Neural cell (in vitro differentiated cells): ENCODE data around the gene SELENOO. TPM values are rescaled to one million over a fixed set of nuclear protein-coding genes. Genes with fewer than 3 reads are reported as not detected.

Experiments
- H2AFZ ChIP-seq: fragments of 200-600, 300-800 bp; sonication (generic), shearing (Covaris generic); 2 replicates; pipeline ENCODE4 v1.6.0; 2014; ENCODE audit warnings: low read depth, mild to moderate bottlenecking, antibody characterized with exemption, low read length, moderate library complexity
- H3F3A ChIP-seq: fragments of 200-600 bp; shearing (Covaris generic); 2 replicates; pipeline ENCODE4 v1.6.1; 2016; ENCODE audit warnings: mild to moderate bottlenecking, moderate library complexity, mixed read lengths, antibody characterized with exemption, low read length; ENCODE audit not compliant: insufficient read depth, poor library complexity, severe bottlenecking
- H3K27ac ChIP-seq: fragments of 200-600, 300-800 bp; sonication (generic), shearing (Covaris generic); 2 replicates; pipeline ENCODE4 v1.5.1; 2014; ENCODE audit warnings: mild to moderate bottlenecking, low read length, moderate library complexity
- H3K27me3 ChIP-seq: fragments of 300-800, 200-600 bp; sonication (generic), shearing (Covaris generic); 2 replicates; pipeline ENCODE4 v1.6.0; 2014; ENCODE audit warnings: mild to moderate bottlenecking, low read depth, low read length, moderate library complexity; ENCODE audit not compliant: insufficient read depth
- H3K36me3 ChIP-seq: fragments of 300-800, 200-600 bp; sonication (generic), shearing (Covaris generic); 2 replicates; pipeline ENCODE4 v1.5.1; 2014; ENCODE audit warnings: mild to moderate bottlenecking, antibody characterized with exemption, low read length, moderate library complexity; ENCODE audit not compliant: insufficient read depth
- H3K4me2 ChIP-seq: fragments of 300-800, 200-600 bp; sonication (generic), shearing (Covaris generic); 2 replicates; pipeline ENCODE4 v1.6.0; 2014; ENCODE audit warnings: mild to moderate bottlenecking, low read length
- H3K4me3 ChIP-seq: fragments of 300-800, 200-600 bp; sonication (generic), shearing (Covaris generic); 2 replicates; pipeline ENCODE4 v1.5.1; 2014; ENCODE audit warnings: mild to moderate bottlenecking, low read length, moderate library complexity
- H3K79me2 ChIP-seq: fragments of 200-600 bp; shearing (Covaris generic); replicated peaks from 2 replicates; pipeline ENCODE4 v1.6.0; 2014; ENCODE audit warnings: mild to moderate bottlenecking, low read length, moderate library complexity; ENCODE audit not compliant: insufficient read depth
- H3K9ac ChIP-seq: fragments of 300-800, 200-600 bp; sonication (generic), shearing (Covaris generic); 2 replicates; pipeline ENCODE4 v1.6.1; 2016; ENCODE audit warnings: mild to moderate bottlenecking, low read length, mixed read lengths
- H3K9me2 ChIP-seq: fragments of 200-600 bp; shearing (Covaris generic); 2 replicates; pipeline ENCODE4 v1.6.1; 2016; ENCODE audit warnings: mild to moderate bottlenecking, low read length, mixed read lengths; ENCODE audit not compliant: insufficient read depth
- H3K9me3 ChIP-seq: fragments of 200-600, 300-800 bp; sonication (generic), shearing (Covaris generic); 2 replicates; pipeline ENCODE4 v1.6.1; 2016; ENCODE audit warnings: mild to moderate bottlenecking, mixed run types, low read length, moderate library complexity, mixed read lengths
- H4K20me1 ChIP-seq: fragments of 200-600 bp; shearing (Covaris generic); 2 replicates; pipeline ENCODE4 v1.6.1; 2016; ENCODE audit warnings: mild to moderate bottlenecking, mixed run types; ENCODE audit not compliant: insufficient read depth
- EP300 ChIP-seq: fragments of 450-650 bp; conservative IDR thresholded peaks from 2 replicates; pipeline ENCODE4 v1.6.1; 2014; ENCODE audit warnings: antibody characterized with exemption, mild to moderate bottlenecking, moderate library complexity; ENCODE audit not compliant: poor library complexity, severe bottlenecking
- EZH2 ChIP-seq: fragments of 200-600, 300-800 bp; shearing (Covaris generic), sonication (generic); IDR thresholded peaks from 2 replicates; pipeline ENCODE4 v1.6.1; 2014; ENCODE audit warnings: antibody characterized with exemption, low read length, borderline replicate concordance, mild to moderate bottlenecking; ENCODE audit not compliant: insufficient read depth, poor library complexity, severe bottlenecking
- MXI1 ChIP-seq: fragments of 450-650 bp; conservative IDR thresholded peaks from 2 replicates; pipeline ENCODE4 v1.6.1; 2014; ENCODE audit warnings: antibody characterized with exemption, mild to moderate bottlenecking; ENCODE audit not compliant: poor library complexity, severe bottlenecking
- POLR2AphosphoS5 ChIP-seq: IDR thresholded peaks from 2 replicates; pipeline ENCODE4 v1.6.1; 2012
- RAD21 ChIP-seq: fragments of 450-650 bp; conservative IDR thresholded peaks from 2 replicates; pipeline ENCODE4 v1.6.1; 2014; ENCODE audit warnings: antibody characterized with exemption, mild to moderate bottlenecking, moderate library complexity
- SMC3 ChIP-seq: fragments of 450-650 bp; conservative IDR thresholded peaks from 2 replicates; pipeline ENCODE4 v1.6.1; 2014; ENCODE audit warnings: antibody characterized with exemption, mild to moderate bottlenecking, moderate library complexity; ENCODE audit not compliant: poor library complexity
- TAF1 ChIP-seq: IDR thresholded peaks from 2 replicates; pipeline ENCODE4 v1.6.1; 2012; ENCODE audit warnings: low read depth
- polyA plus RNA-seq: library from polyadenylated mRNA; depleted of rRNA; stranded (reverse); fragments of >200 nt; gene quantifications from 2 replicates; pipeline ENCODE4 v1.2.3, GENCODE V29; 2014
- TF ChIP-seq, protein P1 (sequence below): fragments of 450-650 bp; IDR thresholded peaks from 2 replicates; pipeline ENCODE4 v1.5.1; 2014; ENCODE audit warnings: antibody characterized with exemption, mild to moderate bottlenecking, moderate library complexity; ENCODE audit not compliant: poor library complexity, severe bottlenecking
- TF ChIP-seq, protein P2 (sequence below): IDR thresholded peaks from 2 replicates; pipeline ENCODE4 v1.6.1; 2012; ENCODE audit warnings: borderline replicate concordance

SELENOO gene
- polyA plus RNA-seq, 1 donor from 2014 or later: 42.0 TPM

DNA sequence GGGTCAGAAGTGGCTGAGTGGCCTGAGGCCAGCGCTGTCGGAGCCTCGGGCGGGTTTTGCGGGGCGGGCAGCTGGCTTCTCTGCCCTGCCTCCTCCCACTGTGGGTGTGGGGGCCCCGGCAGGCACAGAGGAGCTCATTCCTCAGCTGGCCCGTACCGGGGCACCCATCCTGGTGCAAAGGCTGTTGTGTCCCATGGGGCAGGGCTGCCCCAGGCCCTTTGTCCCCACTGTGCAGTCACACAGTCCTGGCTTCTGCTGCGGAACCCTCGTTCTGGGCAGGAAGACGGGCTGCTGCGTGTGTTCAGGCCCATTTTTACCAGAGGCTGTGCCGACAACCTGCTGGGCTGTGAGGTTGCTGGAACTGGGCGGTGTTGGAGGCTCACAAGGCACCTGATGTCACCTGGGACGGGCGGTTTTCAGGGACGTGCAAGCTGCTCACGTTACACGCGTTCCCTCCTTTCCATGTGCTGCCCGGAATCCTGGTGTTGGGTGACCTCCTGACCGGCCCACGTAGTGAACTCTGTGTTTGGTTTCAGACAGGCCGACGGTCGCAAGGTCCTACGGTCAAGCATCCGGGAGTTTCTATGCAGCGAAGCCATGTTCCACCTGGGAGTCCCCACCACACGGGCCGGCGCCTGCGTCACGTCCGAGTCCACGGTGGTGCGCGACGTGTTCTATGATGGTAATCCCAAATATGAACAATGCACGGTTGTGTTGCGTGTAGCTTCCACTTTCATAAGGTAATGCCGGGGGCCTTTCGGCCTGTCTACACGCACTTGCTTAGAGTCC is 5.2 kb downstream of the SELENOO start:
- H3K36me3 ChIP-seq: peaks cover 11% of the 10 kb centered on the region
- H3K9ac ChIP-seq: no peak overlapping the region
- no peak overlapping the region for H3K4me3 ChIP-seq
- H3F3A ChIP-seq: no peaks in the 10 kb centered on the region
- TF ChIP-seq, protein P1, sequence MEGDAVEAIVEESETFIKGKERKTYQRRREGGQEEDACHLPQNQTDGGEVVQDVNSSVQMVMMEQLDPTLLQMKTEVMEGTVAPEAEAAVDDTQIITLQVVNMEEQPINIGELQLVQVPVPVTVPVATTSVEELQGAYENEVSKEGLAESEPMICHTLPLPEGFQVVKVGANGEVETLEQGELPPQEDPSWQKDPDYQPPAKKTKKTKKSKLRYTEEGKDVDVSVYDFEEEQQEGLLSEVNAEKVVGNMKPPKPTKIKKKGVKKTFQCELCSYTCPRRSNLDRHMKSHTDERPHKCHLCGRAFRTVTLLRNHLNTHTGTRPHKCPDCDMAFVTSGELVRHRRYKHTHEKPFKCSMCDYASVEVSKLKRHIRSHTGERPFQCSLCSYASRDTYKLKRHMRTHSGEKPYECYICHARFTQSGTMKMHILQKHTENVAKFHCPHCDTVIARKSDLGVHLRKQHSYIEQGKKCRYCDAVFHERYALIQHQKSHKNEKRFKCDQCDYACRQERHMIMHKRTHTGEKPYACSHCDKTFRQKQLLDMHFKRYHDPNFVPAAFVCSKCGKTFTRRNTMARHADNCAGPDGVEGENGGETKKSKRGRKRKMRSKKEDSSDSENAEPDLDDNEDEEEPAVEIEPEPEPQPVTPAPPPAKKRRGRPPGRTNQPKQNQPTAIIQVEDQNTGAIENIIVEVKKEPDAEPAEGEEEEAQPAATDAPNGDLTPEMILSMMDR: no peak
- TF ChIP-seq RAD21: no peak
- TF ChIP-seq POLR2AphosphoS5: no peak
- TF ChIP-seq SMC3: no peak
- no peak for TF ChIP-seq TAF1
- TF ChIP-seq EP300: no peak
- H3K9me2 ChIP-seq: no peaks in the 10 kb centered on the region
- H3K27me3 ChIP-seq: no peaks in the 10 kb centered on the region
- no peaks in the 10 kb centered on the region for H3K9me3 ChIP-seq
- H3K4me2 ChIP-seq: no peak overlapping the region
- H3K79me2 ChIP-seq: peaks cover 20% of the 10 kb centered on the region
- H2AFZ ChIP-seq: no peak overlapping the region
- no peak overlapping the region for H3K27ac ChIP-seq
- peaks cover 3% of the 10 kb centered on the region for H4K20me1 ChIP-seq

DNA sequence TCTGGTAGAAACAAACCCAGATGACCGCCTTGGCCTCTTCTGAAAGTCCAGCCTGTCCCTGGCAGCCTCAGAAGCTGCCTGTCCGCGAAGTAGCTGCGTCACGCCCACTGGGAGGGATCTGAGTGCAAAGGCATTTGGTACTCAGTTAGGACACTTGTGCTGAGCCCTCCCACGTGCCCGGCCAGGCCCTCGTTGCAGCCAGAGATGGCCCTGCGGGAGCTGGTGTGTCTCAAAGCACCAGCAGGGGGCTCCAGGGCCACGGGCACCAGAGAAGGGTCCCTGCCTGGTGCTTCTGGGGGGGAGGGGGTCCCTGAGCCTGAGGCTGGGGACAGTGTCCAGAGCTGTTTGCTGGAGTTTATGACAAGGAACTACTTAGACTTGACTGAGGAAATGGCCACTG is 5.8 kb downstream of the SELENOO start:
- Histone ChIP-seq H3K9me2 (no peaks in the 10 kb centered on the region), H3K79me2 (peaks cover 20% of the 10 kb centered on the region), H3K9ac (no peak overlapping the region), H3F3A (no peaks in the 10 kb centered on the region), H2AFZ (no peak overlapping the region), H3K36me3 (peaks cover 11% of the 10 kb centered on the region), H3K27ac (no peak overlapping the region), H3K9me3 (no peaks in the 10 kb centered on the region), H4K20me1 (peaks cover 3% of the 10 kb centered on the region), H3K27me3 (no peaks in the 10 kb centered on the region), H3K4me3 (no peak overlapping the region), H3K4me2 (no peak overlapping the region)
- TF ChIP-seq, protein P2, sequence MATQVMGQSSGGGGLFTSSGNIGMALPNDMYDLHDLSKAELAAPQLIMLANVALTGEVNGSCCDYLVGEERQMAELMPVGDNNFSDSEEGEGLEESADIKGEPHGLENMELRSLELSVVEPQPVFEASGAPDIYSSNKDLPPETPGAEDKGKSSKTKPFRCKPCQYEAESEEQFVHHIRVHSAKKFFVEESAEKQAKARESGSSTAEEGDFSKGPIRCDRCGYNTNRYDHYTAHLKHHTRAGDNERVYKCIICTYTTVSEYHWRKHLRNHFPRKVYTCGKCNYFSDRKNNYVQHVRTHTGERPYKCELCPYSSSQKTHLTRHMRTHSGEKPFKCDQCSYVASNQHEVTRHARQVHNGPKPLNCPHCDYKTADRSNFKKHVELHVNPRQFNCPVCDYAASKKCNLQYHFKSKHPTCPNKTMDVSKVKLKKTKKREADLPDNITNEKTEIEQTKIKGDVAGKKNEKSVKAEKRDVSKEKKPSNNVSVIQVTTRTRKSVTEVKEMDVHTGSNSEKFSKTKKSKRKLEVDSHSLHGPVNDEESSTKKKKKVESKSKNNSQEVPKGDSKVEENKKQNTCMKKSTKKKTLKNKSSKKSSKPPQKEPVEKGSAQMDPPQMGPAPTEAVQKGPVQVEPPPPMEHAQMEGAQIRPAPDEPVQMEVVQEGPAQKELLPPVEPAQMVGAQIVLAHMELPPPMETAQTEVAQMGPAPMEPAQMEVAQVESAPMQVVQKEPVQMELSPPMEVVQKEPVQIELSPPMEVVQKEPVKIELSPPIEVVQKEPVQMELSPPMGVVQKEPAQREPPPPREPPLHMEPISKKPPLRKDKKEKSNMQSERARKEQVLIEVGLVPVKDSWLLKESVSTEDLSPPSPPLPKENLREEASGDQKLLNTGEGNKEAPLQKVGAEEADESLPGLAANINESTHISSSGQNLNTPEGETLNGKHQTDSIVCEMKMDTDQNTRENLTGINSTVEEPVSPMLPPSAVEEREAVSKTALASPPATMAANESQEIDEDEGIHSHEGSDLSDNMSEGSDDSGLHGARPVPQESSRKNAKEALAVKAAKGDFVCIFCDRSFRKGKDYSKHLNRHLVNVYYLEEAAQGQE: no peak
- TF ChIP-seq EZH2 (no peak), SMC3 (no peak), MXI1 (no peak)
